Stimulated activated CD8-positive, alpha-beta memory T cell treated with anti-CD3 and anti-CD28 coated beads, Interleukin-4, amount 100 ng/mL, for 48 hours (primary cell): ENCODE measurements around the gene NXPH4.

Source experiments
- DNase-seq: peaks from one replicate; pipeline ENCODE4 v3.0.0-alpha.2; 2020

NXPH4 gene

DNA sequence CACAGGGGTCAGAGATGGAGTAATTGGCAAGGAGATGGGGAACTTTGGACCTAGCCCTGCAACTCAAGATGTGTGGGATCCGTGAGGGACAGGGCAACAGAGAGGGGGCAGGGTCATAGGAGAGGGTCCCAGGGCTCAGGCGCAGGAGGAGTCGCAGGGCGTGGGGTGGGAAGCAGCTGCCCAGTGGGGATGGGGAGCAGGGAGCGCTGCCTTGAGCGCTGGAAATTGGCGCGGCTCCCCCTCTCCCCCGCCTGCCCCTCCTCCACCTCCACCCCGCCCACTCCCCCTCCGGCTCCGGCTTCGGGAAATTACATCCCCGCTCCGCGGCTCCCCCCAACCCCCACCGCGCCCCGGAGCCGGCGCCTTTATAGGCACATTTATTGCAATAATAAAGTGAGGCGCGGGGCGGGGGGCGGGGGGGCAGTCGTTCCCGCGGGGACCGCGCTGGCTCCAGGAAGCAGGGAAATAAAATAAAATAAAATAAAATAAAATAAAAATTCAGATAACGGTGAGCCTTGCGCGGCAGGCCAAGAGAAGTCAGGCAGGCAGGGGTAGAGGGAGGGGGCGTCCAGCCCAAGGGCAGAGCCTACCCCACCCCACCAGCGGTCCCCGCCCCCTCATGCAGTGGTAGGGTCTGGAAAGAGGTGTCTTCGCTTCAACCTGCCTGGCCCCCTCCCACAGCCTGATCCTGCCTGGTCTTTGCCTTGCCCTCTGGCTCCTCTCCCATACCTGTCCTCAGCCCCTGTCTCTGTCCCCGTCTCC lies 3.6 kb downstream of the NXPH4 start:
- no peak for DNase-seq

GRCh38 chr12:57220770-57221168 lies 4.2 kb downstream of the NXPH4 start:
- DNase-seq, result no peak

DNA sequence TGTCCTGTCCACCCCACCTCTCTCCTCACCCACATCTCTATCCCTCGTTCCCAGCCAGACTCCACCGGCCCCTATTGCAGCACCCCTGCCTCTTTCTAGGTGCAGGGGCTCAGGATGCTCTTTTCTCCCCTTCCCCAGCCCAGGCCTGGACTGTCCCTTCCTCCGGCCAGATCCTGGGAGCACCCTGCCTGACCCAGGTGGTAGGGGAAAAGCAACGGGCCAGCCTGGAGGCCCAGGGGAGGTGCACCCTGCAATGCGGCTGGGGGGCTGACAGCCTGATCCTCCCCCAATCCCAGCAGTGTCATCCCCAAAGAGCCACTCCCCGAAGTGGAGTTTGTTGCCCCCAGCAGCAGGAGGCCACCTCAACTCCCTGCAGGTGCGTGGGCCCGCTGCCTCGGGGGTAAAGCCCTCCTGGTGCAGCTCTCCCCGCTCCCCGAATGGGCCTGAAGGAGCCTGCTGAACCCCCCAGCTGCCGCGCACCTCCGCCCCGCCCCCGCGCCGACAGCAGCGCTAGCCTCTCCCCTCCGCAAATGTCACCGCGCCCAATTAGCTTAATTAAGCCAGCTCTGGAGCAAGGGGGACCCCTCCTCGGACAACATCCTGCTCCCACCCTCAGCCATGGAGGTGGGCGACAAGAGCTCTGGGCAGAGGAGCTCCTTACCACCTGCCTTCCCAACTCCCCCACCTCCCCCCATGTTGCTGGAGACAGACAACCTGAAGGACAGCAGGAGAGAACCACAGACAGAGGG lies 4.7 kb downstream of the NXPH4 start:
- no peak for DNase-seq

DNA sequence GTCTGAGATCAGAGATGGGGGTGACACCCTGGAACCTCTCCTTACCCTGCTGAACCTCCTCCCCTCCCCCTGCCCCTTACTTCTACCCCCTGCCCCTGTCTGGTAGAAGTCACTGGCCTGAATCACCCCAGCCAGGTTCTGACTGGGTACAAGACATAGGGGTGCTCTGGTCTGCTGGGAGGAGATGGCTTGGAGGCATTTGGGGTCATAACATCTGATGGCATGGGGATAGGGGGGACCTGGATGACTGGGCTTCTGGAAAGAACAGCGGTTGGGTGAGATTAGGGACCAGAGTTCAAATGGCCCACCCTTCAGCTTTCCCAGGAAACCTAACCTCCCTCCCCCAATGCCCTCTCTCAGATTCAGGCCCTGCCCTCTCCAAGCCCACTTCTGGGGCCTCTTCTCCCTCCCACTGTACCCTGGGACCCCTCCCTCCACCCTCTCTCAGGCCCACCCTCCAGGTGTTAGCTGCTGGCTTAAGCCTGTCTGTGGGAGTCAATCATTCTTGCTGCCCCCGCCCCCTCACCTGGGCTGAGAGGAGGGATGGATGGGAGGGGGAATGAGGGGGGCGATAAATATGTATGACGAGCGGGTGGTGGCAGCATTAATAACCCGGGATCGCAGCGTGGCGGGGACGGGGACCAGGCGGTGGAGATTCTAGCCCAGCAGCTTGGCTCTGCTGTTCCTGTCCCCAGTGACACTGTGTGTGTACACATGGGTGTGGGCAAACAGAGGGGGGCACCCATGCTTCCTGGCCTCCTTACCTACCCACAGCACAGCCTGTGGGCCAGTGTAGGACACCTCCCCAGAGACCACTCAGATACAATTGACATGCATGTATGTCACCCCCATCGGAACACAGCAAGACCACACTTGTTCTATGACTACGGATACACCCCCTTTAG lies 5.9 kb downstream of the NXPH4 start:
- DNase-seq, result no peak

GRCh38 chr12:57223191-57224165 lies 6.9 kb downstream of the NXPH4 start:
- DNase-seq, result peak; percentile 46

- no peak for DNase-seq
These were observed 7.8 kb downstream of the NXPH4 start for GRCh38 chr12:57224278-57224972.

- DNase-seq, result peak; percentile 81
These were observed 8.5 kb downstream of the NXPH4 start for GRCh38 chr12:57224973-57225679.

GRCh38 chr12:57225680-57226210 lies 9.2 kb downstream of the NXPH4 start:
- no peak for DNase-seq

DNA sequence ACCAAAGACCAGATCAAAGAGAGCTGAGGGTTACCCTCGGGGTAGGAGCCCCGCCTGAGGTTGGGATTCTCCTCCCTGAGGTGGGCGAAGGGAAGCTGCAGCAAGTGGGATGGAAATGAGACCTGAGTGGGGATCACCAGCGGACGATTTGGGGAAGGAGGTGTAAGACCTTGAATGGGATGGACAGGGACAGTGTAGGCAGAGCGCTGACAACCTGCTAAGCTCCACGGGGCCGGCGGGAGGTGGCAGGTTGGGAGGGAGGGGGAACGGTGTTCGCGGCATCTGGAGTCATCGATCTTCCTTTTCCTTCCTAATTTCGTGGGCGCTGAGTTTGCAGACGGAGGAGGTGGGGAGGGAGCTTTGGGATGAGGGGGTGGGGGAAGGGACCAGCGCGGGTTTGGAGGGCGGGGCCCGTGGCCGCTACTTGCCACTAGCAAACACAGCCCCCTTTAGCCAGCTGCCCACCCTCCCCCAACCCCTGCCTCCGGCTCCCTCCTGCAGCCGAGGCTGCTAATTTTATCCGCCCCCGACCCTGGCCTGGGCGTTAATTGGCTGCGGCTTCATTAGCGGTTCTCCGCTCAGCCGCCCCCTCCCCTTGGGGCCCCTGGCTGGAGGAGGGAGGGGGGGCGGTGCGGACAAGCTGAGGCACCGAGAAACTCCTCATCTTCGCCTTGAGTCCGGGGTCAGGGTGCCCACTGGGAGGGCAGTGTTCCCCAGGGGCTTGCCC lies 10.2 kb downstream of the NXPH4 start:
- no peak for DNase-seq

DNA sequence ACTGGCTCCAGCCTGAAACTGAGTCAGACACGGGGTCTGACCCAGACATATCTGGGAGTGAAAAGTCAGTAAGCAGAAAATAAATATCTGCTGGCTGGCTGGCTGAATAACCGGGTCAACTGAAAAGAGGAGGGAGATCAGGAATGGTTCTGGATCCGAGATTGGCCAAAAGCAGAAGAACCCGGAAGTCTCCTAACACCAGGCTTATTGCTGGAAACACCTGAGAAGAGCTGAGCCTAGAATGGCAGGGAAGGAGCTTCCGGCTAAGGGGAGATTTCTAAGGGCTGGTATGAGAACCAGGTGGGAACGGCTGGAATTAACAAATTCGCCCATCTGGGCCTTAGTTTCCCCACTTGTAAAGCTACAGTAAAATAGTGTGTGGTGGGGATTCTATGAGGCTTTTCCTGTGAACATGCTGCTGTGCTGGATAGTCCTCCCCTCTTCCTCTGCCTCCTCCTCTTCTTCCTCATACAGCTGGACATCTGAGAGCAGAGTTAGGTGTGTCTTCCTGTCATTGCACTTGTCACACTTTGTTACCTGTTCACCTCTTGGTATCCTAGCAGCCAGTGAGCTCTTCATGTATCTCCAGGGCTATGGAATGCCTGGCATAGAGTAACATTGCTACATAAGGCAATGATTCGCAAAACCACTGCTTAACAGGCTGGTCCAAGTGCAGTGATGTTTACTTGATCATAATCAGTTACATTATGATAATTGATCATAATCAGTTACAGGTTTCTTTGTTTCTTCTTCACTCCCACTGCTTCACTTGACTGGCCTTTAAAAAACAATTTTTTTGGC lies 10.9 kb downstream of the NXPH4 start:
- DNase-seq, result no peak

GRCh38 chr12:57229046-57229633 lies 12.5 kb downstream of the NXPH4 start:
- no peak for DNase-seq

DNA sequence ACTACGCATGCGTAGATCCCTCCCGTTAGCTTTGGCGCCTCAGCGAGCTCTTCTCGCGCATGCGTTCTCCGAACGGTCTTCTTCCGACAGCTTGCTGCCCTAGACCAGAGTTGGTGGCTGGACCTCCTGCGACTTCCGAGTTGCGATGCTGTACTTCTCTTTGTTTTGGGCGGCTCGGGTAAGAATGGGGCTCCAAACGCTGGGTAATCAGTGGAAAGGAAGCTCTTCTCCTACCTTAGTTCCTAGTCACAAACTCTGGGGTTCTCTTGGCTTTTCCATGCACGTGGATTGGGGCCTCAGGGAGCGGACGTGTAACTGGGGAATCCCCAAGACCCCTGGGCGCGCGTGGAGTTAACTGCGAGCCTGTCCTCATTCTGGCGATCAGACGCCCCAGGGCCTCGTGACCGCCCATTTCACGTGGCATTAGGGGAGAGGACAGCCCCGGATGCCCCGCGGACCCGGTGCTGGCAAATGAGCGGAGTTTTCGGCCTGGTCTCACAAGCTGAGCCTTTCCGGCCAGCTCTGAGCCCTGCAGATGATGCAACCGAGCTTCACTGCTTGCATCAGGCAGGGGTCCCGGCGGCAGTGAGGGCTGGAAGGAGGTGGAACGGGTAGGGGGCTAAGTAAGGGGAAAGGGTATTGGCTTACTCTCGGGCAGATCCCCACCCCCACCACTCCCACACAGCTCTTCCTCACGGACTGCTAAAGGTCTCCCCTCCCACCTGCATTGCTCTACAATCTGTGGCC lies 13.2 kb downstream of the NXPH4 start, which contains the start of gene SHMT2:
Gene SHMT2 (plus strand): TSS at position 78 of the 747 bp plus-strand sequence. CDS start 68 bp downstream, at position 146.
- DNase-seq, result peak; percentile 95

GRCh38 chr12:57230381-57231155 lies 14.0 kb downstream of the NXPH4 start:
- DNase-seq, result no peak

DNA sequence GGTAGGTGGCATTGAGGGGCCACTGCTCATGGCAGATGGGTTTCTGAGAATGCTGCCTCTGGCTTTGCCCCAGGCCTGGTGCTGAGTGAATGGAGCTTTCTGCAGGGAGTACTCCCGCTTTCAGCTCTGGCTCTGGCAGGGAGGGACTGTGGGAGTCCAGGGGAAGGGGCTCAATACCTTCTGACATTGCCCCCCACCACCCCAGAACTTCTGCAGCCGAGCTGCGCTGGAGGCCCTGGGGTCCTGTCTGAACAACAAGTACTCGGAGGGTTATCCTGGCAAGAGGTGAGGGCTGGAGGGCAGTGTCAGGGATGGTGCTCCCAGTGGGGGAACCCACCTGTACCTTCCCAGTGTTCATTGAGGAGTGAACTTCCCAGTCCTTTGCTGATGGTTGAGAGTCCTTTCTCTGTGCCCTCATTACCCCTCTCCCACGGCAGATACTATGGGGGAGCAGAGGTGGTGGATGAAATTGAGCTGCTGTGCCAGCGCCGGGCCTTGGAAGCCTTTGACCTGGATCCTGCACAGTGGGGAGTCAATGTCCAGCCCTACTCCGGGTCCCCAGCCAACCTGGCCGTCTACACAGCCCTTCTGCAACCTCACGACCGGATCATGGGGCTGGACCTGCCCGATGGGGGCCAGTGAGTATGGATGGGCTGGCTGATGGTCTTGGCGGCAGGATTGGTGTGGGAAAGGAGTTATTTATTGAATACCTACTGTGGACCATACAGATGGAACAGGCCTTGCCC lies 14.9 kb downstream of the NXPH4 start:
- DNase-seq, result no peak

GRCh38 chr12:57232156-57232756 lies 15.7 kb downstream of the NXPH4 start:
- DNase-seq, result no peak
